Aorta (tissue), 5 donors: ENCODE results near the gene EBI3. TPM values are rescaled to one million over a fixed set of nuclear protein-coding genes. Genes with fewer than 3 reads are reported as not detected.
"Not testable (repeated sequence)": the region's sequence is repeated elsewhere in the genome, so short reads cannot be mapped to it uniquely, and the experiment has no call there.

Source experiments
- ATAC-seq: fragments of 200-7000 bp; cut with Tn5 transposase; one replicate; pipeline ENCODE4 v1.9.1; 2022; ENCODE audit warnings: moderate library complexity; ENCODE audit not compliant: low FRiP score
- DNase-seq, 2 donors: peaks; one replicate each; pipeline ENCODE4 v3.0.0-alpha.2; 2020
- H3K27ac ChIP-seq, 2 donors: one replicate each; pipeline ENCODE4 v1.5.1; 2013; ENCODE audit warnings: low read length in 2 of 2, mild to moderate bottlenecking in 2 of 2, moderate library complexity in 2 of 2, control low read depth in 1 of 2, inconsistent platforms in 1 of 2, low read depth in 1 of 2
- H3K27me3 ChIP-seq, 2 donors: one replicate each; pipeline ENCODE4 v1.6.1; 2013; ENCODE audit warnings: control low read depth in 1 of 2, low read length in 1 of 2, mild to moderate bottlenecking in 1 of 2, moderate library complexity in 1 of 2; ENCODE audit not compliant: insufficient read depth in 2 of 2, control insufficient read depth in 1 of 2
- H3K36me3 ChIP-seq, 2 donors: one replicate each; pipeline ENCODE4 v1.6.1; 2013; ENCODE audit warnings: control low read depth in 1 of 2, low read length in 1 of 2, mild to moderate bottlenecking in 1 of 2; ENCODE audit not compliant: insufficient read depth in 2 of 2, control insufficient read depth in 1 of 2
- H3K4me1 ChIP-seq, 2 donors: one replicate each; pipeline ENCODE4 v1.6.1; 2013; ENCODE audit warnings: low read length in 2 of 2, control low read depth in 1 of 2, mild to moderate bottlenecking in 1 of 2, moderate library complexity in 1 of 2; ENCODE audit not compliant: insufficient read depth in 2 of 2, control insufficient read depth in 1 of 2
- H3K4me3 ChIP-seq, 2 donors: one replicate each; pipeline ENCODE4 v1.5.1; 2013; ENCODE audit warnings: low read length in 2 of 2, control low read depth in 1 of 2, mild to moderate bottlenecking in 1 of 2
- H3K9me3 ChIP-seq: one replicate; pipeline ENCODE4 v1.6.1; 2013; ENCODE audit warnings: mild to moderate bottlenecking, low read length; ENCODE audit not compliant: control insufficient read depth
- WGBS, 2 donors: extraction: QIAGEN DNeasy Blood & Tissue Kit; methylation state at CpG; one replicate each; pipeline ENCODE4 v1.1.7; 2013; 5-methylcytosine and 5-hydroxymethylcytosine counted together
- intact Hi-C, 2 donors: fragments of 100-400 bp; cut with DNase I; formaldehyde crosslinking; loops; one replicate each; pipeline versions ENCODE4 v1.14.2 to v1.15.0; 2022
- polyA plus RNA-seq, 2 donors: library from polyadenylated mRNA; stranded (reverse); fragments of 200-250 nt; gene quantifications; one replicate each; pipeline ENCODE4 v1.2.3, GENCODE V29; 2013
- total RNA-seq, 2 donors: library from RNA; stranded (reverse); fragmentation: NEBNext Ultra II Directional; extraction: Animal tissue kit (Norgen Biotek cat#: 25700); gene quantifications; one replicate each; pipeline ENCODE4 v1.2.1, GENCODE V29; 2021
- donor health status: healthy with polysubstance abuse.
- donor health status: Bipolar disorder and iron deficiency.
- donor health status: DM: no; HTN: no; CAD: no.
- donor health status: DM: no; HTN: no; CAD: no.
- donor health status: DM: yes; HTN: yes; CAD: no.

EBI3 gene
- total and polyA plus RNA-seq, 4 donors: 1.3 to 7.9 (median 3.5) TPM

DNA sequence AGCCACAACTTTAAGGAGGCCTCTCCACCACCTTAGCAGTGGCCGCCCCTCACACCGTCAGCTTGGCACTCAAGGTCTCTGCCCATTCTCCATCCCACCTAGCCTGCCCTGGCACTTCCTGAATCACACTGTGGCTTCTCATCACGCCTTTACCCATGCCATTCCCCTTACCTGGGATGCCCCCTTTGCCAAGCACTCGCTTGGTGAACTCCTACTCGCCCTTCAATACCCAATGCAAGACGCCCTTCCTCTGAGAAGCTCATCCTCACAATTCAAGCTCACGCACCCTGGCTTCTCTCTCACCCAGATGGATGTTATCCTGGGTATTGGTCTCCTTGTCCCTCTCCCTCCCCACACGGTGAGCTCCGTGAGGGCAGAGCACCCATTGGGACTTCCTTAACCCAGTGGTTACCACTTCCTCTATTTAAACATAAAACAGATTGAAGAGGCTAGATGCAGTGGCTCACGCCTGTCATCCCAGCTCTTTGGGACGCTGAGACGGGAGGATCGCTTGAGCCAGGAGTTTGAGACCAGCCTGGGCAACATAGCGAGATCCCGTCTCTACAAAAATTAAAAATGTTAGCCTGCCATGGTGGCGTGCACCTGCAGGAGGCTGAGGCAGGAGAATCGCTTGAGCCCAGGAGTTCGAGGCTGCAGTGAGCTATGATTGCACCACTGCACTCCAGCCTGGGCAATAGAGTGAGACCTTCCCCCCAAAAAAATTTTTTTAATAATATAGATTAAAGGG is 37.1 kb downstream of the EBI3 start:
- H3K4me3 ChIP-seq: no peak overlapping the region
- 92 to 93% methylated on average over 18 of the region's 18 CpGs for WGBS, 2 donors
- intact Hi-C loops: loop anchor here (5.0 to 10.0 kb wide), 3 partner anchors 136 to 258 kb away; partner anchors contain the start of genes CHAF1A (in 1 of the 2) and SH3GL1 (in 1 of the 2)
- DNase-seq (no peak), ATAC-seq (no peak)
- no peaks in the 10 kb centered on the region for H3K4me1 ChIP-seq
- H3K27ac ChIP-seq: no peak overlapping the region
- peaks cover 2 to 11% of the 10 kb centered on the region in 2 donors for H3K36me3 ChIP-seq
- H3K9me3 ChIP-seq: no peaks in the 10 kb centered on the region
- H3K27me3 ChIP-seq: no peaks in the 10 kb centered on the region

DNA sequence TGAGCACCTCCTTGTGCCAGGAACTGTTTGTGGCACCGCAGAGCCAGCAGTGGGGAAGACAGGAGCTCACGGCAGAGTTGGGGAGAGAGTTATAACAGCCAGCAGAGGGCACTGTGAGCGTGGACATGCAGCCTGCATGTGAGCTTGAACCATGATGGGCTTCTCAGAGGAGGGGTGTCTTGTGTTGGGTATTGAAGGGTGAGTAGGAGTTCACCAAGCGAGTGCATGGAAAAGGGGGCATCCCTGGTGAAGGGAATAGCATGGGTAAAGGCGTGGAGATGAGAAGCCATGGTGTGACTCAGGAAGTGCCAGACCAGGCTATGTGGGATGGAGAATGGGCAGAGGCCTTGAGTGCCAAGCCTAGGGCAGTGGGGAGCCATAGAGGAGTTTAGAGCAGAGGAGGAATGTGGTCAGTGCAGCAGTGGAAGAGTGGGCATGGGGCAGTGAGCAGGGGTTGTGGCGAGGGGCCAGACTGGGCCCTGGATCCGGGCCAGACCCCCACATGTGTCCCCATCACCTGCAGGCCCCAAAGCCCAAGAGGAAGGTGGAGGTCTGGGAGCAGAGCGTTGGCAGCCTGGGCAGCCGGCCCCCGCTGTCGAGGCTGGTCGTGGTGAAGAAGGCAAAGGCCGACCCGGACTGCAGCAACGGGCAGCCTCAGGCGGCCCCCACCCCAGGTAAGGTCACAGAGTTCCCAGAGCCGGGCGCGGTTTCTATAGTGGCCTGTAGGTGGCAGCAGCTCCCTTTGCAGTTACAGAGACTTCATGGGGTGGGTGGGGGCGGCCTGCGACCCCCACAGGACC is 38.0 kb downstream of the EBI3 start:
- Histone ChIP-seq H3K27me3 (no peaks in the 10 kb centered on the region), H3K27ac (no peak overlapping the region), H3K9me3 (no peaks in the 10 kb centered on the region), H3K4me1 (no peaks in the 10 kb centered on the region), H3K4me3 (no peak overlapping the region), H3K36me3 (peaks cover 0 to 11% of the 10 kb centered on the region in 2 donors)
- WGBS, 2 donors: 39 to 43% methylated on average over 20 to 21 of the region's 21 CpGs
- DNase-seq (peak; percentile 54 to 85), ATAC-seq (peak; percentile 70)
- intact Hi-C loops: loop anchor here (5.0 to 10.0 kb wide), 3 partner anchors 135 to 258 kb away; partner anchors contain the start of genes CHAF1A (in 1 of the 2) and SH3GL1 (in 1 of the 2)

DNA sequence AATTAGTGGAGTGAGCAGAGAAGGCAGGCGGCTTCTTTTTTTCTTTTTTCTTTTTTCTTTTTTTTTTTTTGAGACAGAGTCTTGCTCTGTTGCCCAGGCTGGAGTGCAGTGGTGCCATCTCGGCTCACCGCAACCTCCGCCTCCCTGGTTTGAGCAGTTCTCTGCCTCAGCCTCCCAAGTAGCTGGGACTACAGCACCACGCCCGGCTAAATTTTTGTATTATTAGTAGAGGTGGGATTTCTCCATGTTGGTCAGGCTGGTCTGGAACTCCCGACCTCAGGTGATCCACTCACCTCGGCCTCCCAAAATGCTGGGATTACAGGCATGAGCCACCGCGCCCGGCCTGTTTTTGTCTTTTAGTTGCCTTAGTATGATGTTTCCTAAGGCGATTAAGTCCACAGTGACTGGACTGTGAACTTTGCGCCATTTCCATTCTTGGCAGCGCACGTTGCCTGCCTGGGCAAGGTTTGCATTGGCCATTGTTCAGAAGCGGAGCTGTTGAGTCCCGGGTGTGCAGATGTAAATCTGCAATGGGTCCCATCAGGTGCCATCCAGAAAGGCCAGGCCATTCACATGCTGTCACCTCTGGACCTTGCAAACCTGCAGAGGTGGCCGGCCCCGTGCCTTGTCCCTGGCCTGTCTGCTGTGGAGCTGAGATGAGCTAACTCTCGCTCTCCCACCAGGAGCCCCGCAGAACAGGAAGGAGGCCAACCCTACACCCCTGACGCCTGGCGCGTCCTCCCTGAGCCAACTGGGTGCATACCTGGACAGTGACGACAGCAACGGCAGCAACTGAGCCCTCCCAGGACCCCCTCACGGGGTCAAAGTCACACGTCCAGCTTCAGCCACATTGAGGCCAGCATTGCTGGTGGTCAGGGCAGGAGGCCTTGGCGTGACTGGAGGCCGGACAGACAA is 38.8 kb downstream of the EBI3 start:
- DNase-seq: no peak
- Histone ChIP-seq H3K4me3 (no peak overlapping the region), H3K4me1 (no peaks in the 10 kb centered on the region), H3K27me3 (no peaks in the 10 kb centered on the region), H3K27ac (no peak overlapping the region), H3K36me3 (peaks cover 0 to 11% of the 10 kb centered on the region in 2 donors), H3K9me3 (no peaks in the 10 kb centered on the region)
- ATAC-seq: no peak
- intact Hi-C loops: loop anchor here (5.0 to 10.0 kb wide), 3 partner anchors 134 to 257 kb away; partner anchors contain the start of genes CHAF1A (in 1 of the 2) and SH3GL1 (in 1 of the 2)
- 76 to 84% methylated on average over 30 of the region's 30 CpGs for WGBS, 2 donors

DNA sequence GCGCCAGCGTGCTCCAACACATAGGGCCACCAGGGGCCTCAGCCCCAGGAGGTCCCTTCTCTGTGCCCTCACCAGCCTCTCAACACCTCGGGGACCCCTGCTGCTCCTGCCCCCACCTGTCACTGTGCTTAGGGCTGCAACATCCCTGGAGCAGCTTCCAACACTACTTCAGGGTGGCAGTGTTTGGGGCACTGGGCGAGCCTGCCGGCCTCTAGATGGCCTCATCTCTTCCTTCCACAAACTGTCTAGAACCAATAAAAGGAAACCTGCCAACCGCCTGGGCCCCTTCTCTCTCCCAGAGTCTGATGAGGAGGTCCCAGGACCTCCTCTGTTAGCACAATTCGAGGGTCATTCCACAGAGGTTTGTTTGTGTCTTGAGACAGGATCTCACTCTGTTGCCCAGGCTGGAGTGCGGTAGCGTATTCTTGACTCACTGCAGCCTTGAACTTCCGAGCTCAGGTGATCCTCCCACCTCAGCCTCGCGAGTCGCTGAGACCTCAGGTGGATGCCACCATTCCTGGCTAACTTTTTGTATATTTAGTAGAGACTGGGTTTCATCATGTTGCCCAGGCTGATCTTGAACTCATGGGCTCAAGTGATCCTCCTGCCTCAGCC is 39.6 kb downstream of the EBI3 start:
- no peaks in the 10 kb centered on the region for H3K4me1 ChIP-seq
- no peaks in the 10 kb centered on the region for H3K9me3 ChIP-seq
- intact Hi-C loops: loop anchor here (5.0 to 10.0 kb wide), 3 partner anchors 133 to 256 kb away; partner anchors contain the start of genes CHAF1A (in 1 of the 2) and SH3GL1 (in 1 of the 2)
- no peak overlapping the region for H3K4me3 ChIP-seq
- ATAC-seq: no peak
- H3K27me3 ChIP-seq: no peaks in the 10 kb centered on the region
- DNase-seq: no peak
- no peak overlapping the region for H3K27ac ChIP-seq
- WGBS, 2 donors: 90% methylated on average over 13 of the region's 13 CpGs
- H3K36me3 ChIP-seq: peaks cover 0 to 11% of the 10 kb centered on the region in 2 donors

DNA sequence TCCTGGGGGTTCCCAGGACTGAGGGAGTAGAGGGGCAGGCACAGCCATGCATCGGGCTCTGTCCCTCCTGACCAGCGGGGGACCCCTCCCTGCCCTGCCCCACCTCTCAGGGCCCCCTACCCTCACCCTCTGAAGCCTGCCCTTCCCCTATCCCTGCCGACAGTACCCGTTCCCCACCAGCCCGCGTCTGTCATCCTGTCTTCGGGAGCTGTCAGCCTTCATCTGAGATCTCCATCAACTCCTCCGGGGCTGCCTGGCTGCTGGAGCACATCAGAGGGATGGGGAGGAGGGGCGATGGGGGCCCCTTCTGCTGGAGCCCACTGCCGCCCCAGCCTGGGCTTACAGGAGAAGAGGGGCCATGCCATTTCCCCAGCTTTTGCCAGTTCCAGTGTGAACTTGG is 43.6 kb downstream of the EBI3 start:
- 43 to 48% methylated on average over 10 of the region's 10 CpGs for whole genome bisulfite sequencing, 2 donors
- Histone ChIP-seq H3K9me3 (no peaks in the 10 kb centered on the region), H3K4me3 (no peak overlapping the region), H3K4me1 (no peaks in the 10 kb centered on the region), H3K36me3 (peaks cover 0 to 4% of the 10 kb centered on the region in 2 donors), H3K27me3 (no peaks in the 10 kb centered on the region), H3K27ac (no peak overlapping the region)
- intact Hi-C loops: no loop called here
- no peak for DNase-seq
- no peak for ATAC-seq

DNA sequence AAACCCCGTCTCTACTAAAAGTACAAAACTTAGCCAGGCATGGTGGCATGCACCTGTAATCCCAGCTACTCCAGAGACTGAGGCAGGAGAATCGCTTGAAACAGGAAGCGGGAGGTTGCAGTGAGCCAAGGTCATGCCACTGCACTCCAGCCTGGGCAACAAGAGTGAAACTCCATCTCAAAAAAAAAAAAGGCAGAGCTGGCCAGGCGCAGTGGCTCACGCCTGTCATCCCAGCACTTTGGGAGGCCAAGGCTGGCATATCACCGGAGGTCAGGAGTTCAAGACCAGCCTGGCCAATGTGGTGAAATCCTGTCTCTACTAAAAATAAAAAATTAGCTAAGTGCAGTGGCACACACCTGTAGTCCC is 45.0 kb downstream of the EBI3 start:
- H3K36me3 ChIP-seq, H3K27me3 ChIP-seq, H3K4me1 ChIP-seq, DNase-seq, H3K9me3 ChIP-seq, H3K4me3 ChIP-seq, ATAC-seq, intact Hi-C loops, H3K27ac ChIP-seq: not testable (repeated sequence)
- WGBS, 2 donors: 90 to 91% methylated on average over 6 of the region's 6 CpGs

DNA sequence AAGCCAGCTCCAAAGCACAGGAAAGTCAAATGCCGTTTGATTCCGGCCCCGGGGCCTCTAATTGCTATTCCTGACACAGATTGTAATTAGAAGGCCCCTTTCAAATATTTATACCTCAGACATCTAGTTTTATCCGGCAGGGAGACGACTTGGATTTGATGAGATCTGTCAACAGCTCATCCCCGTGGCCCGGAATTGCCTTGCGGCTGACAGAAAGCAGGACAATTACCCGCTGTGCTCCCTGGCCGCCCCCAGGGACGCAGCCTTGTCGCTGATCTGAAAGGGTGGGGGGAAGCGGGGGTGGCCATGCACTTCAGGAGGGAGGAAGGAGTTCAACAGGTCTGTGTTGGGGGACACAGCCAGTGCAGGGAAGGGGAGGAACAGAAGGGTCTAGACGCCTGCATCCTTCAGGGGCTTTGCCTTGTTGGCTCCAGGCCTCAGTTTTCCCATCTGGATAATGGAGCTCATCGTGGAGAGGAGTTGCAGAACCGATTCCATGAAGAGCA is 47.9 kb downstream of the EBI3 start:
- Histone ChIP-seq H3K4me3 (no peak overlapping the region), H3K27ac (no peak overlapping the region), H3K27me3 (no peaks in the 10 kb centered on the region), H3K4me1 (no peaks in the 10 kb centered on the region), H3K36me3 (no peaks in the 10 kb centered on the region), H3K9me3 (no peaks in the 10 kb centered on the region)
- DNase-seq: no peak
- intact Hi-C loops: no loop called here
- ATAC-seq: no peak
- 33 to 40% methylated on average over 16 of the region's 16 CpGs for WGBS, 2 donors

DNA sequence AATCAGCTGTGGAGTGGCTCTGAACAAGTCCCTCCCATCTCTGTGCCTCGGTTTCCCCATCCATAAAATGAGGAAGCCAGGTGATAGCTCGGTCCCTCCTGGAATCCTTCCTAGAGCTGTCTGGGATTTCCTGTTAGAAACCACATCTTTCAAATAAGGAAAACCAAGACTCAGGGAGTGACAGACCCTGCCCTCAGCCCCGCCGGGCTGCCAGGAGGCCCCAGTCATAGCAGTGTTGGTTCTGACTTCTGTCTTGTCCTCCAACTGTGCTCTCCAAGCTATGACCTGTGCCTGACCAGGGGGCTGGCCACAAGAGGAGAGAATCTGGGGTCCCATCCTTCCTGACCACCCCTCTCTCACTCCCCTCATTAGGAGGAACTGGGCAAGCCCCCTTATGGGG is 48.7 kb downstream of the EBI3 start:
- ATAC-seq: no peak
- no peaks in the 10 kb centered on the region for H3K4me1 ChIP-seq
- H3K4me3 ChIP-seq: no peak overlapping the region
- DNase-seq: no peak
- WGBS, 2 donors: 23 to 27% methylated on average over 4 of the region's 4 CpGs
- H3K36me3 ChIP-seq: no peaks in the 10 kb centered on the region
- no peaks in the 10 kb centered on the region for H3K27me3 ChIP-seq
- peaks cover 1% of the 10 kb centered on the region for H3K9me3 ChIP-seq
- intact Hi-C loops: no loop called here
- no peak overlapping the region for H3K27ac ChIP-seq
